Brain microvascular endothelial cell (primary cell): ENCODE data around the gene RCAN1.

Experiments
- DNase-seq: peaks from one replicate; pipeline ENCODE4 v3.0.0-alpha.2; 2020
- H3K27ac ChIP-seq: fragments of 250-450 bp; sonication (Bioruptor Pico); 2 replicates; pipeline ENCODE4 v1.5.1; 2020; ENCODE audit warnings: mild to moderate bottlenecking, moderate library complexity
- H3K27me3 ChIP-seq: fragments of 250-450 bp; sonication (Bioruptor Pico); replicated peaks from 2 replicates; pipeline ENCODE4 v1.5.1; 2020; ENCODE audit warnings: mild to moderate bottlenecking
- H3K36me3 ChIP-seq: fragments of 250-450 bp; sonication (Bioruptor Pico); replicated peaks from 2 replicates; pipeline ENCODE4 v1.5.1; 2020; ENCODE audit warnings: mild to moderate bottlenecking
- H3K4me3 ChIP-seq: 2 replicates; pipeline ENCODE4 v1.5.1; 2011; ENCODE audit warnings: low read depth, mild to moderate bottlenecking, control low read depth, low read length, moderate library complexity
- in situ Hi-C: cut with HindIII; loops from 2 replicates; pipeline ENCODE4 v1.10.0; 2017; ENCODE audit warnings: low sequenced_read_pairs, low pct_ligation_motif_present
- TF ChIP-seq, protein P1 (sequence below): IDR thresholded peaks from 2 replicates; pipeline ENCODE4 v1.5.1; 2011; ENCODE audit warnings: low read depth, mild to moderate bottlenecking, moderate library complexity, low read length, control low read depth, inconsistent platforms; ENCODE audit errors: missing control alignments

The RCAN1 gene

DNA sequence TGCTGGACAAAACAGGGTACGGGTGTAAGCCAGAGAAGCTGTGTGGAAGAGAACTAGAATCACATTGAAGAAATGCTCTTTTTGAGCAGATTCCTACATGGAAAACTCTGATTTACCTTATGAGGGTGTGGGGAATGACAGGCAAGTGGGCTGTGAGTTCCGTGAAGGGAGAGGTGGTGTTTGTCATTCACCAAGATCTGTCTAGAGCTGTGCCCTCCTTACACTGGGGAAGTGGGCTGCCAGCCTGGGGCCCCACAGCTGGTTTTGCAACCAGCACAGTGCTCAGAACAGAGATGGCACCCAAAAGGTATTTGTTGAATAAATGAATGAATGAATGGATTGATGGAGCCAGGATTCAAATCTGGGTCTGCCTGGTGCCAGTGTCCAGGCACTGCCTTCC, 10.4 kb downstream of the RCAN1 start:
- no peak overlapping the region for H3K27ac ChIP-seq
- TF ChIP-seq, protein P1, sequence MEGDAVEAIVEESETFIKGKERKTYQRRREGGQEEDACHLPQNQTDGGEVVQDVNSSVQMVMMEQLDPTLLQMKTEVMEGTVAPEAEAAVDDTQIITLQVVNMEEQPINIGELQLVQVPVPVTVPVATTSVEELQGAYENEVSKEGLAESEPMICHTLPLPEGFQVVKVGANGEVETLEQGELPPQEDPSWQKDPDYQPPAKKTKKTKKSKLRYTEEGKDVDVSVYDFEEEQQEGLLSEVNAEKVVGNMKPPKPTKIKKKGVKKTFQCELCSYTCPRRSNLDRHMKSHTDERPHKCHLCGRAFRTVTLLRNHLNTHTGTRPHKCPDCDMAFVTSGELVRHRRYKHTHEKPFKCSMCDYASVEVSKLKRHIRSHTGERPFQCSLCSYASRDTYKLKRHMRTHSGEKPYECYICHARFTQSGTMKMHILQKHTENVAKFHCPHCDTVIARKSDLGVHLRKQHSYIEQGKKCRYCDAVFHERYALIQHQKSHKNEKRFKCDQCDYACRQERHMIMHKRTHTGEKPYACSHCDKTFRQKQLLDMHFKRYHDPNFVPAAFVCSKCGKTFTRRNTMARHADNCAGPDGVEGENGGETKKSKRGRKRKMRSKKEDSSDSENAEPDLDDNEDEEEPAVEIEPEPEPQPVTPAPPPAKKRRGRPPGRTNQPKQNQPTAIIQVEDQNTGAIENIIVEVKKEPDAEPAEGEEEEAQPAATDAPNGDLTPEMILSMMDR, result no peak
- in situ Hi-C loops, result no loop called here
- H3K27me3 ChIP-seq, result no peaks in the 10 kb centered on the region
- no peak overlapping the region for H3K4me3 ChIP-seq
- no peaks in the 10 kb centered on the region for H3K36me3 ChIP-seq
- no peak for DNase-seq

DNA sequence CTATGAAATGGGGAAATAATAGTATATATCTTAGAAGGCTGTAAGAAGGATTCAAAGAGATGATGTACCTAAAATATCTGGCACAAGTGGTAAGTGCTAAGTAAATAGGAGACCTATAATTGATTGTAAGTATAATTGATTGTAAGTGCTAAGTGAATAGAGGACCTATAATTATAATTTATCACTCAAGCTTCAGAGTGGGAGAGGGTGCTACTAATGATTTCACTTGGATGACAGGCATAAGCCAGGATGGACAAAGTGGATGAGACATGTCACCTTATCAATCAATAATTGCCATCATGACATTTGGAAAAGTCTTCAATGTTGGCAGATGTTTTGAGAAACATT, 11.2 kb downstream of the RCAN1 start:
- no peak overlapping the region for H3K4me3 ChIP-seq
- H3K36me3 ChIP-seq, result no peaks in the 10 kb centered on the region
- H3K27ac ChIP-seq, result no peak overlapping the region
- no peaks in the 10 kb centered on the region for H3K27me3 ChIP-seq
- TF ChIP-seq, protein P1, result no peak
- in situ Hi-C loops, result no loop called here
- no peak for DNase-seq

DNA sequence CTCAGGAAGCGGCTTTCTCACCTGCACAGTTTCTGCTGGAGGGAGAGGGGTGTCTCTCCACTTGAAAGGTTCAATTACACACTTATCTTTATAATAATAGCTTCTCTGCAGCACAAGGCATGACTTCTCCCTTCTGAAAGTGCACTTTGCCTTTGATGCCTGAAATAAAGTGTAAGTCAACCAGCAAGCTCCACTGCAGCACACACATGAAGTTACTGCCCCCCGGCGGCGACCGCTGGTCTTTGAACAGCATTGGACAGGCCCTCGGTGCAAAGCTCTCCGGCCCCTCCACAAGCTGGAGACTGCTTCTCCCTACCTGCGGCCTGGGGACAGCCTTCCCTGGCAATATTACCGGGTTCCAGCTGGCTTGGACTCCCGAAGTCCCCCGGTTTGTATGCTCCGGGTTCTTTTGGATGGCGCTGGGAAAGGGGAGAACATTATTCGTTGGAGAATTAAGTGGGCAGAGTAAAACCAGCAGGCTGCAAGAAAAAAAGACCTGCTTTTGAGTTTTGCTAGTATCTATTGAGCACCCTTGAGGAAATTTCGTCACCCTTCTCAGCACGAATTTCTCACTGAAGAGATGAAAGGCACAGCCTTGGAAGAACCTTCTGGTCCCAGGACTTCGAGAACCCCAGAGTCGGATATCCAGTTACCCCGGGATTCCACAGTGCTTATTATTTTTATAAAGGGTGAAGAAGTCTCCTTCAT, 11.8 kb downstream of the RCAN1 start:
- in situ Hi-C loops, result no loop called here
- Histone ChIP-seq H3K36me3 (no peaks in the 10 kb centered on the region), H3K27me3 (no peaks in the 10 kb centered on the region), H3K4me3 (no peak overlapping the region), H3K27ac (no peak overlapping the region)
- peak; percentile 71 for DNase-seq
- TF ChIP-seq, protein P1, result peak; percentile 90

DNA sequence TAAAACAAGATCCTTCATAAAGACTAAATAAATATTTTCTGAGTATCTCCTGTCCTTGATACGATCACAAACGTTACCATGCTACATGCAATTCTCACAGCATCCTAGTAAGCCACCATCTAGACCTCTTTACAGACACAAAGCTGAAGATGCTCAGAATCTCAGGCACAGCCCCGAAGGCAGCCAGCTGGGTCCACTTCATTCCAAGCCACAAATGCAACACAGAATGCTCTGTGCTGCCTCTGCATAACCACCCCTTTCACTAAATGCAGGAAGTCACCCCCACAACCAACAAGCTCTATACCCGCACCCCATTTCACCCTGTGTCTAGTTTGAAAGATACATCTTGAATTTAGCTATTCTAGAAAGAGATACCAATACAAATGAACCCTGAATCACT, 12.9 kb downstream of the RCAN1 start:
- DNase-seq, result no peak
- Histone ChIP-seq H3K27me3 (no peaks in the 10 kb centered on the region), H3K27ac (no peak overlapping the region), H3K36me3 (no peaks in the 10 kb centered on the region), H3K4me3 (no peak overlapping the region)
- TF ChIP-seq, protein P1, result no peak
- in situ Hi-C loops, result no loop called here

DNA sequence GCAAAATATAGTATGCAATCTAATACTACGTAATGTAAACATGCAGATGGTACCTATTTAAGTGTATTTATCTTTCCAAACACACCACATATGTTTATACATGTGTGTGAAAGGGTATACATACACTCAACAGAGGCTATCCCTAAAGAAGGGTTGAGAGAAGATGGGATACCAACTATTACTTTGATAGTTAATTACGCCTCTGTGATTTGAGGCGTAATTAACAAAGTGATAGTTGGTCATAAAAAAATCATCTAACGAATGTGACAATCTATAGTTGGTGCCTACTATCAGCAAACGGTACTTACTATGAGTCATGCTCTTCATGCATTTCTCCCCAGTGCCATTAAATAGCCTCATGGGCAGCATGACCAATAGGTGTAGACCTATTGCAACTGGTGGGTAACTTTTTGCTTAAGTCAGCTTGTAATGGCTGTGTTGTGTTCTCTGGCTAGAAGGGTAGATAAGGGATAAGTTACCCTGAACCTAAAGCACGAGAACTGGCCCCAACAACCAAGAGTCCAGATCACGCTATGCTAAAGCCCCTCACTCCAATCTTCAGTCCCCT, 15.3 kb downstream of the RCAN1 start:
- in situ Hi-C loops, result no loop called here
- Histone ChIP-seq H3K27ac (no peak overlapping the region), H3K36me3 (no peaks in the 10 kb centered on the region), H3K27me3 (no peaks in the 10 kb centered on the region), H3K4me3 (no peak overlapping the region)
- DNase-seq, result no peak
- TF ChIP-seq, protein P1, result no peak
